Coronary artery (tissue), 2 donors: ENCODE results near the gene TMEM178A.
"Not testable (repeated sequence)": the region's sequence is repeated elsewhere in the genome, so short reads cannot be mapped to it uniquely, and the experiment has no call there.

Source experiments
- DNase-seq: peaks from one replicate; pipeline ENCODE4 v3.0.0-alpha.2; 2017; ENCODE audit warnings: low spot score
- H3K27ac ChIP-seq, 2 donors: fragments of 200-600 bp; sonication (generic); one replicate each; pipeline ENCODE4 v1.5.1; 2016 to 2019
- H3K4me3 ChIP-seq: fragments of 200-600 bp; sonication (generic); 2 replicates; pipeline ENCODE4 v1.5.1; 2016; ENCODE audit warnings: mild to moderate bottlenecking, moderate library complexity
- CTCF ChIP-seq: fragments of 200-600 bp; sonication (generic); IDR thresholded peaks from one replicate; pipeline ENCODE4 v1.5.1; 2019; ENCODE audit warnings: antibody characterized with exemption

The TMEM178A gene

GRCh38 chr2:39646267-39646666, 19.4 kb upstream of the TMEM178A start:
- DNase-seq, result no peak
- Histone ChIP-seq H3K4me3 (no peak overlapping the region), H3K27ac (no peak overlapping the region)
- TF ChIP-seq CTCF, result no peak

- H3K27ac ChIP-seq, result no peak overlapping the region
These were observed 18.5 kb upstream of the TMEM178A start for GRCh38 chr2:39647104-39647765.

GRCh38 chr2:39648580-39648979, 17.1 kb upstream of the TMEM178A start:
- DNase-seq, result no peak
- H3K27ac ChIP-seq, result no peak overlapping the region
- TF ChIP-seq CTCF, result no peak
- no peak overlapping the region for H3K4me3 ChIP-seq

More at GRCh38 chr2:39647104-39647765, 18.5 kb upstream of the TMEM178A start:
- H3K4me3 ChIP-seq, result no peak overlapping the region
- no peak for DNase-seq
- TF ChIP-seq CTCF, result no peak

GRCh38 chr2:39649511-39649910, 16.2 kb upstream of the TMEM178A start:
- Histone ChIP-seq H3K27ac (no peak overlapping the region), H3K4me3 (no peak overlapping the region)
- TF ChIP-seq CTCF, result no peak
- no peak for DNase-seq

- no peak for DNase-seq
- Histone ChIP-seq H3K27ac (no peak overlapping the region), H3K4me3 (no peak overlapping the region)
- no peak for TF ChIP-seq CTCF
These were observed 15.2 kb upstream of the TMEM178A start for GRCh38 chr2:39650468-39650867.

GRCh38 chr2:39656215-39656614, 9.5 kb upstream of the TMEM178A start:
- not testable (repeated sequence) for H3K27ac ChIP-seq, H3K4me3 ChIP-seq, DNase-seq

GRCh38 chr2:39657287-39657937, 8.3 kb upstream of the TMEM178A start:
- DNase-seq, result no peak
- no peak overlapping the region for H3K4me3 ChIP-seq
- TF ChIP-seq CTCF, result no peak
- no peak overlapping the region for H3K27ac ChIP-seq
